Right atrium auricular region (tissue), 2 donors: ENCODE data around the gene SOX8. TPM values are rescaled to one million over a fixed set of nuclear protein-coding genes. Genes with fewer than 3 reads are reported as not detected.

Experiments
- DNase-seq: peaks from one replicate; pipeline ENCODE4 v3.0.0-alpha.2; 2019; ENCODE audit warnings: low spot score
- H3K27ac ChIP-seq, 2 donors: fragments of 200-600 bp; sonication (generic); 1 replicate in 1 of 2; 2 replicates in 1 of 2; pipeline ENCODE4 v1.5.1; 2016 to 2019
- H3K27me3 ChIP-seq, 2 donors: fragments of 200-600 bp; sonication (generic); one replicate each; pipeline versions ENCODE4 v1.5.1 to v1.6.0; 2017 to 2019
- H3K36me3 ChIP-seq: fragments of 200-600 bp; sonication (generic); one replicate; pipeline ENCODE4 v1.5.1; 2016
- H3K4me1 ChIP-seq, 2 donors: fragments of 200-600 bp; sonication (generic); one replicate each; pipeline versions ENCODE4 v1.5.1 to v1.6.0; 2017 to 2019
- H3K4me3 ChIP-seq, 2 donors: fragments of 200-600 bp; sonication (generic); 1 replicate in 1 of 2; 2 replicates in 1 of 2; pipeline ENCODE4 v1.5.1; 2017 to 2019; ENCODE audit warnings: mild to moderate bottlenecking in 1 of 2, moderate library complexity in 1 of 2
- H3K9me3 ChIP-seq, 2 donors: fragments of 200-600 bp; sonication (generic); one replicate each; pipeline ENCODE4 v1.5.1; 2019
- total RNA-seq, 2 donors: library from RNA; depleted of rRNA; stranded (reverse); fragments of >200 nt; gene quantifications; one replicate each; pipeline ENCODE4 v1.1.0, GENCODE V29; 2016
- TF ChIP-seq, protein P1 (sequence below), 2 donors: fragments of 200-600 bp; sonication (generic); IDR thresholded peaks; one replicate each; pipeline ENCODE4 v1.5.1; 2019; ENCODE audit warnings: antibody characterized with exemption in 2 of 2

The SOX8 gene
- total RNA-seq, 2 donors from 2014 or later: 1.0 to 1.6 TPM

DNA sequence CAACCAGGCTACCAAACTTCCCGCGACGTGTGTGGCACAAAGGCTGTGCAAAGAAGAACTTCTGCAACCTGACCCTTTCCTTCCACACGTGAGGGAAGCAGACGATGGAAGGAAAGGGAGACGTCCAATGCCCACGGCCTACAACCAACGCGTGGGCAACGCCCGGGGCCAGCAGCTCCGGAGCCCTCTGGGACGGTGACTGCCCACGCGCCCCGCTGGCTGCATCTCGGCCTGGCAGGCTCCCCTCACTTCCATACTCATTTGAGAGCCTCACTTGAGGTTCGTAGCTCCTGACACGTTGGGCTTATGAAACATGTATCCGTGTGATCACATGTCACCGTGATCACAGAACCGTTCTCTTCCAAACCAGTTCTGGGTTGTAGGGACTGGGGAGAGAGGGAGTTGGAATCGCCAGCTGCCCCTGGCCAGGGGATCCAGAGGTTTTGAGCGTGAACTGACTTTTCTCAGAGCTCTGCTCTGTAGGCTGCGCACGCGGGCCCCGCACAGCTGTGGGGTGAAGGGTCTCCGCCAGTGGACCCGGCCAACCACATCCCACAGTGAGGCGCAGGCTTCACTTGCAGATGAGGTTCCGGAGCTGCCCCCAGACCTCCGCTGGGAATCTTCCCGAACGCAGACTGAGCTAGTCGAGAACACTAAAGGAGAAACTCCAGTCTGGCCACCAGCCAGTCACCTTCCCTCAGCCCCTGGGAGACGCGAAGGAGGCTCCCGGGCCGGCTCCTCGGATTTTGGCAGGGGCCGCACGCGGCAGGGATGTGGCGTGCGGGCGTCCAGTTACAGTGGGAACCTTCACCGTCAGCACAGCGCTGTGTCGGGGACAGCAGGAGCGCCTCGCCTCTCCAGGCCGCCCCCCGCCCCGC, 11.8 kb upstream of the SOX8 start:
- TF ChIP-seq, protein P1, sequence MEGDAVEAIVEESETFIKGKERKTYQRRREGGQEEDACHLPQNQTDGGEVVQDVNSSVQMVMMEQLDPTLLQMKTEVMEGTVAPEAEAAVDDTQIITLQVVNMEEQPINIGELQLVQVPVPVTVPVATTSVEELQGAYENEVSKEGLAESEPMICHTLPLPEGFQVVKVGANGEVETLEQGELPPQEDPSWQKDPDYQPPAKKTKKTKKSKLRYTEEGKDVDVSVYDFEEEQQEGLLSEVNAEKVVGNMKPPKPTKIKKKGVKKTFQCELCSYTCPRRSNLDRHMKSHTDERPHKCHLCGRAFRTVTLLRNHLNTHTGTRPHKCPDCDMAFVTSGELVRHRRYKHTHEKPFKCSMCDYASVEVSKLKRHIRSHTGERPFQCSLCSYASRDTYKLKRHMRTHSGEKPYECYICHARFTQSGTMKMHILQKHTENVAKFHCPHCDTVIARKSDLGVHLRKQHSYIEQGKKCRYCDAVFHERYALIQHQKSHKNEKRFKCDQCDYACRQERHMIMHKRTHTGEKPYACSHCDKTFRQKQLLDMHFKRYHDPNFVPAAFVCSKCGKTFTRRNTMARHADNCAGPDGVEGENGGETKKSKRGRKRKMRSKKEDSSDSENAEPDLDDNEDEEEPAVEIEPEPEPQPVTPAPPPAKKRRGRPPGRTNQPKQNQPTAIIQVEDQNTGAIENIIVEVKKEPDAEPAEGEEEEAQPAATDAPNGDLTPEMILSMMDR (IDR thresholded peaks at IDR 0.05): no peak
- H3K4me3 ChIP-seq: peak overlapping the region; percentile 81 to 85
- peaks cover 8% of the 10 kb centered on the region for H3K36me3 ChIP-seq
- peak overlapping the region; percentile 83 for H3K27ac ChIP-seq
- H3K4me1 ChIP-seq: peaks cover 0 to 22% of the 10 kb centered on the region in 2 donors
- no peaks in the 10 kb centered on the region for H3K9me3 ChIP-seq
- no peak for DNase-seq
- H3K27me3 ChIP-seq: no peaks in the 10 kb centered on the region

DNA sequence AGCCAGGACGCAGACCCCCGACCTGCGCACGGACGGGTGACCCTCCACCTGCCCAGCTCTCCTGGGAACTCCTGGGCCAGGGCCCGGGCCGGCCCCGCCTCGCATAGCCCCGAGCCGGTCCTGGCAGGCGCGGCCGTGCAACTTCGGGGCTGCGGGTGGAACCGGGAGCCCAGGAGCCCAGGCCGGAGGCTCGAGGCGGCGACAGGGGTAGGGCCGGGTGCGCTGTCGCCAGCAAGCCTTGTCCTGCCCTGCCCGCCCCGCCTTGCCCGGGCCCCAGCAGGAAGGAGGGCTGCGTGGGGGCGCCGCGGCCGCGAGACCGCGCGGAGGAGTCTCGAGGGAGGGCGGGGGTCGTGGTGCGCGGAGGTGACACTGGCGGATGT, 11.2 kb upstream of the SOX8 start:
- Histone ChIP-seq H3K9me3 (no peaks in the 10 kb centered on the region), H3K4me3 (peak overlapping the region; percentile 81 to 85), H3K36me3 (peaks cover 8% of the 10 kb centered on the region), H3K27me3 (no peaks in the 10 kb centered on the region), H3K4me1 (peaks cover 0 to 24% of the 10 kb centered on the region in 2 donors), H3K27ac (peak overlapping the region; percentile 83)
- DNase-seq: no peak
- TF ChIP-seq, protein P1 (IDR thresholded peaks at IDR 0.05): no peak

DNA sequence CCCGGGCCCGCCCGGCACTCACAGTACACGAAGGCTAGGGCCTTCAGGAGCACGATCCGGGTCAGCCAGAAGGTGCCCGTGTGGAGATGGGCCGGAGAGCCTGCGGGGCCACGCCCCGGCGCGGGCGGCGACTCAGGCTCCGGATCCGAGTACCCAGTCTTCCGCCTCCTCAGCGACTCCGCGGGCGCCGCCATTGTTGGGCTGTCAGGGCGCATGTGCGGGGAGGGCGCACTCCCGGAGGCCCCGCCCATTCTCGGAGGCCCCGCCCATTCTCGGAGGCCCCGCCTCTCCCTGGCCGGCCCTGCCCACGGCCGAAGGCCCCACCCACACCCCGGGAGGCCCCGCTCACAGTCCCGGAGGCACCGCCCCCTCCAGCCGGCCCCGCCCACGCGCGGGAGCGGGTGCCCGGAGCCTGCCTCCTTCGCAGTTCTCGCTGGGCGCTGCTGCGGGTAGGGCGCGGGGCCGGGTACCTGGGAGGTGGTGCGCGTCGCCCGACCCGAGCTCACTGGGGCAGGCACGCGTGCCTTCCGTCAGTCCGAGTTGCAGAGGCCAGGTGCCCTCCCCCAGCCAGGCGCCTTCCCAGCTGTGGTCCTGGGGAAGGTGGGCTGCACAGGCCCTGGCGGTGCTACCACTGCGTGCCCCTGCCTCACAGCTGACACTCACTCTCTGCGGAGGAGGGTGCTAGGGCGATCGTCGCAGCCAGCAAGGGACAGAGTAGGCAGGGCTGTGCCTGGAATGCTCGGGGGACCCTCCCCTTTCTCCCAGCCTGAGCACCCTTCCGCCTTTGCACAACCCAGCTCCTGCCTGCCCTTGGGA, 10.6 kb upstream of the SOX8 start, which contains the start of gene LMF1:
LMF1 (minus strand) TSS at position 219 of the 816 bp plus-strand sequence; CDS start at position 215, 4 bp downstream.
- DNase-seq: peak; percentile 93
- peak within 1 kb of the TSS; percentile 81 to 85 for H3K4me3 ChIP-seq
- peak within 1 kb of the TSS; percentile 83 for H3K27ac ChIP-seq
- peaks cover 0 to 24% of the 10 kb centered on the region in 2 donors for H3K4me1 ChIP-seq
- H3K36me3 ChIP-seq: peaks cover 8% of the 10 kb centered on the region
- no peaks in the 10 kb centered on the region for H3K27me3 ChIP-seq
- TF ChIP-seq, protein P1 (IDR thresholded peaks at IDR 0.05): peak in 1 of 2 donors; percentile 20
- H3K9me3 ChIP-seq: no peaks in the 10 kb centered on the region

DNA sequence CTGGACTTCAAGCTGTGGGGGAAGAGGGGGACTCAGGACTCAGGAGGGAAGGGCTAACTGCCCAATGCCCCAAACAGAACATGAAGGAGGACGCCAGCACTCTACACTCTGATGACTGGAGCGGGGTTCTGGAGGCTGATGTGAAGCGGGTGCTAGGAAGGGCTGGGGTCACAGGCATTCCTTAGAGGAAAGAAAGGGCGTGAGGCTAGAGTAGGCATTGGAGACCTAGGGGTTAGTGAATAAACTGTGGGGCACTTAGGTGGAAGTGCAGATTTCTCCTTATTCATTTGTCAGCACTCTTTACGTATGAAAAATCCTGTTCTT, 10.0 kb upstream of the SOX8 start:
- peaks cover 8% of the 10 kb centered on the region for H3K36me3 ChIP-seq
- H3K4me3 ChIP-seq: peak overlapping the region in 1 of 2 donors; percentile 85
- H3K4me1 ChIP-seq: peaks cover 0 to 24% of the 10 kb centered on the region in 2 donors
- H3K27me3 ChIP-seq: no peaks in the 10 kb centered on the region
- TF ChIP-seq, protein P1 (IDR thresholded peaks at IDR 0.05): no peak
- DNase-seq: no peak
- H3K27ac ChIP-seq: no peak overlapping the region
- no peaks in the 10 kb centered on the region for H3K9me3 ChIP-seq

DNA sequence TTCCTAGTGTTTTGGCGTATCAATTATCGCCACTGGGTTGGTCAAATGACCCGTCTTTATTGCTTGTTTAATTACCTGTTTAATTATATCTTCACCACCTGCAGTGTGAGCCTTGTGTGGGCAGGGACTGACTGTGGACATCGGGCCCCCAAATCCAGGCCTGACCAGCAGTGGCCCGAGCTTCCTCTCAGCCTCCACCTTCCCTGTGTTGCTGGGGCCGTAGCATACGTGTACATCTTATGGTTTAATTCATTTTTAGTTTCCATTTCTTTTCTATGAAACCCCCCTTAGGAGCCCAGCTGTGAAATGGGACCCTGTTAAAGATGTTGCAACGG, 9.6 kb upstream of the SOX8 start:
- Histone ChIP-seq H3K4me3 (no peak overlapping the region), H3K27me3 (no peaks in the 10 kb centered on the region), H3K27ac (no peak overlapping the region), H3K36me3 (peaks cover 8% of the 10 kb centered on the region), H3K4me1 (peaks cover 0 to 24% of the 10 kb centered on the region in 2 donors), H3K9me3 (no peaks in the 10 kb centered on the region)
- TF ChIP-seq, protein P1 (IDR thresholded peaks at IDR 0.05): no peak
- DNase-seq: no peak
